Aorta (tissue), 5 donors: ENCODE measurements around the gene LBX1. TPM values are rescaled to one million over a fixed set of nuclear protein-coding genes. Genes with fewer than 3 reads are reported as not detected.
A peak's percentile ranks its signal among the peaks of the same experiment; 100 is the strongest.

Experiments used
- ATAC-seq: fragments of 200-7000 bp; cut with Tn5 transposase; one replicate; pipeline ENCODE4 v1.9.1; 2022; ENCODE audit warnings: moderate library complexity; ENCODE audit not compliant: low FRiP score
- DNase-seq, 2 donors: peaks; one replicate each; pipeline ENCODE4 v3.0.0-alpha.2; 2020
- H3K27ac ChIP-seq, 2 donors: one replicate each; pipeline ENCODE4 v1.5.1; 2013; ENCODE audit warnings: low read length in 2 of 2, mild to moderate bottlenecking in 2 of 2, moderate library complexity in 2 of 2, control low read depth in 1 of 2, inconsistent platforms in 1 of 2, low read depth in 1 of 2
- H3K27me3 ChIP-seq, 2 donors: one replicate each; pipeline ENCODE4 v1.6.1; 2013; ENCODE audit warnings: control low read depth in 1 of 2, low read length in 1 of 2, mild to moderate bottlenecking in 1 of 2, moderate library complexity in 1 of 2; ENCODE audit not compliant: insufficient read depth in 2 of 2, control insufficient read depth in 1 of 2
- H3K36me3 ChIP-seq, 2 donors: one replicate each; pipeline ENCODE4 v1.6.1; 2013; ENCODE audit warnings: control low read depth in 1 of 2, low read length in 1 of 2, mild to moderate bottlenecking in 1 of 2; ENCODE audit not compliant: insufficient read depth in 2 of 2, control insufficient read depth in 1 of 2
- H3K4me1 ChIP-seq, 2 donors: one replicate each; pipeline ENCODE4 v1.6.1; 2013; ENCODE audit warnings: low read length in 2 of 2, control low read depth in 1 of 2, mild to moderate bottlenecking in 1 of 2, moderate library complexity in 1 of 2; ENCODE audit not compliant: insufficient read depth in 2 of 2, control insufficient read depth in 1 of 2
- H3K4me3 ChIP-seq, 2 donors: one replicate each; pipeline ENCODE4 v1.5.1; 2013; ENCODE audit warnings: low read length in 2 of 2, control low read depth in 1 of 2, mild to moderate bottlenecking in 1 of 2
- H3K9me3 ChIP-seq: one replicate; pipeline ENCODE4 v1.6.1; 2013; ENCODE audit warnings: mild to moderate bottlenecking, low read length; ENCODE audit not compliant: control insufficient read depth
- WGBS, 2 donors: extraction: QIAGEN DNeasy Blood & Tissue Kit; methylation state at CpG; one replicate each; pipeline ENCODE4 v1.1.7; 2013; 5-methylcytosine and 5-hydroxymethylcytosine counted together
- intact Hi-C, 2 donors: fragments of 100-400 bp; cut with DNase I; formaldehyde crosslinking; loops; one replicate each; pipeline versions ENCODE4 v1.14.2 to v1.15.0; 2022
- polyA plus RNA-seq, 2 donors: library from polyadenylated mRNA; stranded (reverse); fragments of 200-250 nt; gene quantifications; one replicate each; pipeline ENCODE4 v1.2.3, GENCODE V29; 2013
- total RNA-seq, 2 donors: library from RNA; stranded (reverse); fragmentation: NEBNext Ultra II Directional; extraction: Animal tissue kit (Norgen Biotek cat#: 25700); gene quantifications; one replicate each; pipeline ENCODE4 v1.2.1, GENCODE V29; 2021
- donor health status: healthy with polysubstance abuse.
- donor health status: Bipolar disorder and iron deficiency.
- donor health status: DM: no; HTN: no; CAD: no.
- donor health status: DM: no; HTN: no; CAD: no.
- donor health status: DM: yes; HTN: yes; CAD: no.

The LBX1 gene
- total and polyA plus RNA-seq, 4 donors, result not detected

DNA sequence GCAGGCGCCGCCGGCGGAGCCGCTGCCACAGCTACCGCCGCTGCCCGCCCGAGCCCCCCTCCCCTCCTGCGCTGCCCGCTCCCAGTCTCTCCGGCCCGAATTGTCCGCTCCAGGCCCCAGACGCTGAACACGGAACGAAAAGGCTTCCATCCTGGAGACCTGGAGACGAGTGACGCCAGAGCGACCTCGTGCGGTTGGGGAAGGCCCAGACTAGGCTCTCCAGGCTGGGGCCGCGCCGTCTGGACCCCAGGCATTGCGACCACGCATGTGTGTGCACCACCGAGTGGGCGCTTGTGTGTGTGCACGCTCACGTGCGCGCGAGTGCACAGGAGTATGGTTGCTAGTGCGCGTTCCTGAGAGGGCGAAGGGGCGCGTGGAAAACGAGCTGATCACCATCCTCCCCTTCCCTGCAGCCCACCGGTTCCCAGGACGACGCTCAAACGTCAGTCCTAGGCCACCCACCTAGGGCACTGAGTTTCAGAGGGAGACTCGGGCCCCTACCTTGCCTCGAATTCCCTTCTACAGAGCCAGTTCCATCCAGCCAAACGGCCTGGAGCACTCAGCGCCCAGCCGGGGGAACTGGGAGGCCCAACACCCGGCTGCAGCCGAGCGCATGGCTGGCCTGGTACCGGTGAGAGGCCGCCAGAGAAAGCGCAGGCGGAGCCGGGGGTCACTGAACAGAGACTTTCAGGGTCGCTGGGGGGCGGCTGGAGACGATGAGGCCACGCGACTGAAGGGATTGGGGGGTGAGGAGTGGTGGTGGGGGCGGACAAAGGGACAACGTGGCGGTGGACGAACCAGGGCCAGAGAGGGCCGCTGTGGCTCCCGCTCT, 11.6 kb downstream of the LBX1 start:
- intact Hi-C loops, result loop anchor here (5.0 to 10.0 kb wide), 3 partner anchors 77 to 565 kb away; partner anchors contain the start of gene NPM3 (in 1 of the 2)
- H3K9me3 ChIP-seq, result no peaks in the 10 kb centered on the region
- peak in 1 of 2 donors; percentile 63 for DNase-seq
- H3K4me3 ChIP-seq, result no peak overlapping the region
- H3K36me3 ChIP-seq, result no peaks in the 10 kb centered on the region
- no peaks in the 10 kb centered on the region for H3K27me3 ChIP-seq
- no peak for ATAC-seq
- no peaks in the 10 kb centered on the region for H3K4me1 ChIP-seq
- WGBS, 2 donors, result 2 to 4% methylated on average over 66 to 68 of the region's 68 CpGs
- H3K27ac ChIP-seq, result no peak overlapping the region

DNA sequence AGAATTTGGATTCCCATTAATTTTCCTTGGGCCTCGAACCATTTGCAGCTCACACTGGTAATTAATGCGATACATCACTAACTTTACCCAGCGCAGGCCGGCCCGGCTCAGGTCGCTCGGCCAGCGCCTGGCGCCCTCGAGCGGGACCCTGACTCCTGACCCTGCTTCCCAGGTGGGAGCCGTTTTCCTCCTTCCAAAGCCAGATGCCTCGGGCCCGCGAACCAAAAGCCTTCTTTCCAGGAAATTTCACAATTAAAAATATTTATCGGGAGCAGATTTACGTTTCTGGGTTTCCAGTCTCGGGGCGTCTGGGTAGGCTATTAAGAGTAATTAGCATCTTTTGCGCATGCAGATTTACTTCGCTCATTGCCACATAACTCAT, 12.2 kb downstream of the LBX1 start:
- Histone ChIP-seq H3K4me1 (no peaks in the 10 kb centered on the region), H3K36me3 (no peaks in the 10 kb centered on the region), H3K27me3 (no peaks in the 10 kb centered on the region), H3K4me3 (no peak overlapping the region), H3K9me3 (no peaks in the 10 kb centered on the region), H3K27ac (no peak overlapping the region)
- intact Hi-C loops, result loop anchor here (5.0 to 10.0 kb wide), 3 partner anchors 78 to 565 kb away; partner anchors contain the start of gene NPM3 (in 1 of the 2)
- DNase-seq, result no peak
- ATAC-seq, result no peak
- 5% methylated on average over 21 of the region's 21 CpGs for WGBS, 2 donors

DNA sequence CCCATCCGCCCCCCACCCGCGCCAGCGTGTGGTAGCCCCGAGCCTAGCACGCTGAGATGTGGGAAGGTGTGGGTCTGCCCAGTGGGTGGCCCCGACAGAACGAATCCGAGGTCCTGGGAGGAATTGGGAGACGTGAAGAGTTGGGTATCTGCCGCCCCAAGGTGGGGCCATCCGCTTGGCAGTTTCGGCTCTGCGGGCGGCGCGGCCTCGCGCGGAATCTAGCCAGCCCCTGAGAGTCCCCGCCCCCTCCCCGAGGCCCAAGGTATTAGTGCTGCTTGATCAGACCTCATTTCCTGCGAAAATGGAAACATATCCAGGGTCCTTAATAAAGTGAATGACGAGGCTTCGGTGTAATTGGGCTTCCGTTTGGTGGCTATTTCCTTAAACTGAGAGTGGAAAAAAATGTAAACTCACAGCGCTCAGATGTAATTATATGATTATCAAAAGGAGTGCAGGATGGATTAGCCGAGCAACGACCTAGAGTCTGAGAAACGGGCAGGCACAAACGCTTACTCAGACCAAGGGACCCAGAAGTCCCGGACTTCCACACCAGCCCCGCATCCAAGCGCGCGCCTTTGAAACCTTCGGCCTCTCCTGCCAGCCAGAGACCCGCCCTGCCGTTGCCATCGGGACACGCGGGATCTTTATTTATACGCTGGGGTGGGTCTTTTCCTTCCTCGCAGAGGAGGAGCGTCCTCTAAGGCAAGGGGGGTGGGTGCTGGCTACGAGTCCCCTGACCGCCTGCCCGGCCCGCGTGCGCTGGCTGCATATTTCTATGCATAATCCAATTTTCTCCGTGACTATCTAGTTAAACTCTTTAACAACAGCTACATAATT, 12.8 kb downstream of the LBX1 start:
- intact Hi-C loops, result loop anchor here (5.0 to 10.0 kb wide), 3 partner anchors 78 to 566 kb away; partner anchors contain the start of gene NPM3 (in 1 of the 2)
- no peaks in the 10 kb centered on the region for H3K9me3 ChIP-seq

DNA sequence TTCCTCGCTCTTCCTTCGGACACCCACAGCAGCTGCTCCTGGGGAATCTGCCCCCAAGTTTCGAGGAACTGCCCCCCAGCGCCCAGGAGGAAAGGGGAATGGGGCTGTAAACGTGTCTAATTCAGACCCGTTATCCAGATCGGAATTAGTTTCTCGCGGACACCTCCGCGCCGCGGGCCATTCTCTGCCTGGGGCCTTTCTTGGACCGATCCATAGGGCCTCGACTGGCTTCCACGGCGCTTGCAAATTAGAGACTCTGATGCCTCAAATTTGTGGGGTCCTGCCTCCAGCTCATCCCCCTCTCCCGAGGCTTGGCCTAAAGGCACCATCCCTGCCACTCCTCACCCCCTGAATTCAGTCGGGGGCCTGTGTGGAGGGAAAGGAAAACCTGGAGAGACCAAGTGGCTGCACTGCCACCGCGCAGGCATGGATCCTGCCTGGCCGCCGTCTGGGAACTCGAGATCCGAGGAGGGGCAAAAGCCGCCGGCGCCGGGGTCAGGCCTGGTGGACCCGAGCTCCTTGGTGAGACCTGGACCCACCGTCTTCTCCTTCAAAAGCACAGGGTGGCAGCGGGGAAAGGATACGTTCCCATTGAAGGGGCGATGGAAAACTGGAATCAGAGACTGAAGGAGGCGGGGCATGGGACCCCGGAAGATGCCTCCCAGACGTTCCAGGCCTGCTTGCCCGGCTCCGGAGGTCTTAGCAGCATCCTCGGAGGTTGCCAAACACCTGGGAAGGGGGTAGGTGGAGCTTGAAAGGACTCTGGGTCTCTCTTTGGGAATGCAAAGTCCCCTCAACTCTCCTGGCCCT, 13.7 kb downstream of the LBX1 start:
- intact Hi-C loops, result loop anchor here (2.0 to 10.0 kb wide), 4 partner anchors 79 to 567 kb away; partner anchors contain the start of gene NPM3 (in 1 of the 2)
- ATAC-seq (no peak), DNase-seq (no peak)
- no peak overlapping the region for H3K4me3 ChIP-seq
- 13% methylated on average over 39 to 40 of the region's 40 CpGs for WGBS, 2 donors
- H3K27ac ChIP-seq, result no peak overlapping the region
- no peaks in the 10 kb centered on the region for H3K27me3 ChIP-seq
- no peaks in the 10 kb centered on the region for H3K36me3 ChIP-seq
- H3K4me1 ChIP-seq, result no peaks in the 10 kb centered on the region
- no peaks in the 10 kb centered on the region for H3K9me3 ChIP-seq

More for the DNA sequence above, 12.8 kb downstream of the LBX1 start:
- Histone ChIP-seq H3K27ac (no peak overlapping the region), H3K36me3 (no peaks in the 10 kb centered on the region), H3K4me1 (no peaks in the 10 kb centered on the region), H3K4me3 (no peak overlapping the region), H3K27me3 (no peaks in the 10 kb centered on the region)
- 6 to 7% methylated on average over 52 of the region's 52 CpGs for WGBS, 2 donors
- DNase-seq, result no peak
- ATAC-seq, result no peak

DNA sequence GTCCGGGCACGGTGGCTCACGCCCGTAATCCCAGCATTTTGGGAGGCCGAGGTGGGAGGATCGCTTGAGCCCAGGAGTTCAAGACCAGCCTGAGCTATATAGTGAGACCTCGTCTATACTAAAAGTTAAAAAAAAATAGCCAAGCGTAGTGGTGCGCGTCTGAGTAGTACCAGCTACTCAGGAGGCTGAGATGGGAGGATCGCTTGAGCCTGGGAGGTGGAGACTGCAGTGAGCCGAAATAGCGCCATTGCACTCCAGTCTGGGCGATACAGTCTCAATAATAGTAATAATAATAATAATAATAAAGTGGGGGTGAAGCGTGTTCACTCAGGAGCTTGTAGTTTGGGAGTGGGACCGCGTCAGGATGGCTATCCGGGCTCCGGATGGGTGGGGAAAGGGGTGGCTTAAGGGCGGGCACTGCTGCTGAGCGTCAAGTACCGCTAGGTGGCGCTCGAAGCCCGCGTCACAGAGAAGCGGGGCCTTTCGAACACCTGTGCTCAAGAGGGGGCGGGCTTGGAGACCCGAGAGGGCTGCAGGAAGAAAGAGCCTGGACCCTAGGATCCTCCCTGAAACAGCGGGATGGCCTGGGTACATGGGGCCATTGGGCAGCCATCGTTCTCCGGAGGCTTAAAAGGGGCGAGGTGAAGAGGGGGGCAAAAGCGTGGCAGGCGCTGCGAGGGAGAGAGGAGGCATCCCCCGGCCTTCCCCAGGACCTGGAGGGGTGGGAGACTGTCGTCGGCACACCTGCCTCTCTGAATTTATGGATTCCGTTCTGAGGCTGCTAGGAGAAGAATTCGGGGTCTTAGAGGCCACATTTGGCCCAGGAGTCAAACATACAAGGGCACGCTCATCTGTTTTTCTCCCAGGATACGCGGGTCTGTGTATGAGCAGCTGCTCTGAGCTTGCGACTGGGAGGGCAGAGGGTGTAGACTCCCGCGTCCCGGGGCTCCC, 14.5 kb downstream of the LBX1 start:
- H3K27ac ChIP-seq, result no peak overlapping the region
- ATAC-seq, result peak; percentile 83
- intact Hi-C loops, result loop anchor here (2.0 to 10.0 kb wide), 4 partner anchors 80 to 568 kb away; partner anchors contain the start of gene NPM3 (in 1 of the 2)
- H3K4me3 ChIP-seq, result no peak overlapping the region
- no peaks in the 10 kb centered on the region for H3K9me3 ChIP-seq
- H3K36me3 ChIP-seq, result no peaks in the 10 kb centered on the region
- peak; percentile 68 to 90 for DNase-seq
- 10 to 12% methylated on average over 49 of the region's 49 CpGs for WGBS, 2 donors
- no peaks in the 10 kb centered on the region for H3K27me3 ChIP-seq
- no peaks in the 10 kb centered on the region for H3K4me1 ChIP-seq

DNA sequence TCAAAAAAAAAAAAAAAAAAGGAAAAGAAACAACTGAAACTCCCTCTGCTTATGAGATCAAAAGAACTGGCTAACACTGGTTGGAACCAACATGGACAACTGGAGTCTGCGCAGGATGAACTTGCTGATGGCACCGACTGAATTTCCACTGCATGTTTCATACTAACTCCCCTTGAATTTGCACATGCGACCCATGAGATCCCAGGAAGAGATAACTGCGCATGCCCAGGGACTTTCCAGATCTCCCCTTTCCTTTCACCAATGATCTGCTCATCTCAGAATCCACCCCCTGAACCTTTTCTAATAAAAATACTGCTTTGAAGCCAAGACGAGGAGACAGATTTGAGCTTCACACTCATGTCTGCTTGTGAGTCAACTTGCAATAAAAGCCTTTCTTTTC, 20.7 kb downstream of the LBX1 start:
- ATAC-seq (no peak), DNase-seq (peak in 1 of 2 donors; percentile 1)
- no peak overlapping the region for H3K4me3 ChIP-seq
- H3K27me3 ChIP-seq, result no peaks in the 10 kb centered on the region
- no peaks in the 10 kb centered on the region for H3K36me3 ChIP-seq
- H3K4me1 ChIP-seq, result no peaks in the 10 kb centered on the region
- no peaks in the 10 kb centered on the region for H3K9me3 ChIP-seq
- intact Hi-C loops, result no loop called here
- no peak overlapping the region for H3K27ac ChIP-seq
- WGBS, 2 donors, result 78% methylated on average over 5 of the region's 5 CpGs

DNA sequence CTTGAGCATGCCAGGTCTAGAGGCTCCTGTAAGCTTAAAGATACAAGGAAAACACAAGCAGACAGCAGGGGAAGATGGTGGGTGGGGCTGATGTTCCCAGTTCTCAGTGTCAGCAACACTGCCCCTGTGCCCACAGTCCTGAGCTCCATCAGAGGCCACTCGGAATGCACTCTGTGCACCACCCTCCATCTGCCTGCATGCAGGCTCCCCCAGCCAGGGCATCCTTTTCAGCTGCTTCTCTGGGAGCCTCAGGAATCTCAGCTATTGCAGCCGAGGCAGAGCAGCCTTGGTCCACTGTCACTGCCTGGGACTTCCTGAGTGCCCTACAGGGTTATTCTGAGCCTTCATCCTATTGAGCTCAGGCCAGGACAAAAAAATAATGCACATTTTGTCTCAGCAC, 22.2 kb downstream of the LBX1 start:
- Histone ChIP-seq H3K9me3 (no peaks in the 10 kb centered on the region), H3K36me3 (no peaks in the 10 kb centered on the region), H3K4me3 (no peak overlapping the region), H3K27me3 (no peaks in the 10 kb centered on the region), H3K27ac (no peak overlapping the region), H3K4me1 (no peaks in the 10 kb centered on the region)
- intact Hi-C loops, result no loop called here
- ATAC-seq, result no peak
- DNase-seq, result no peak
- 34 to 51% methylated on average over 2 of the region's 2 CpGs for WGBS, 2 donors
